ENCODE measurements around the gene LMBRD1.

DNA sequence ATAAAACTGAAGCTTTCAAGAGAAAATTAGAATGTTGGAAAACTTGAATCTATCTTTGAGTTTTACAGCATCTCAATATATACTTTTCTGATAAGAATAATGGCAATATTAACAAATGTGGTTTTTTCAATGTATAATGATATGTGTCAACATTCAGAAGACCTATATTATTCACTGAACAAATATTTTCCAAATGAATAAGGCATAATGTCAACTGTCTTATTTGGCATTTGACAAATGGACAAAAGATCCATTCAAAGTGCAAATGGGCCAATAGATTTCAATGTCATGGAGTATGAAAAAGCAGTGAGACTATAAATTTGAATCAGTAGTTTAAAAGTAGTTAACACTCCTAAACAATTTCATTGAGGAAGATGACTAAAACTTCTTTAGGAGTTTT is 20.9 kb downstream of the LMBRD1 start:
- TF ChIP-seq GATA2 (IDR thresholded peaks at IDR 0.05; ENCODE audit: low read depth, low read length) (no peak), GATA3 (IDR thresholded peaks at IDR 0.05; ENCODE audit: low read depth, low read length) (no peak)

Data from SH-SY5Y (cell line).